Ovary (tissue), 3 donors: ENCODE results near the gene SMG6.

Source experiments
- EP300 ChIP-seq: sonication (generic); formaldehyde crosslinking; IDR thresholded peaks from one replicate; pipeline ENCODE4 v1.6.1; 2017; ENCODE audit warnings: antibody characterized with exemption
- POLR2A ChIP-seq: fragments of 450-650 bp; IDR thresholded peaks from one replicate; pipeline ENCODE4 v1.6.1; 2017; ENCODE audit warnings: antibody characterized with exemption, mild to moderate bottlenecking, moderate library complexity
- TF ChIP-seq, protein P1 (sequence below), 3 donors: fragments of 450-650 bp in 2 of 3; fragments of 200-600 bp in 1 of 3; IDR thresholded peaks; one replicate each; pipeline versions ENCODE4 v1.5.1 to v1.8.0; 2016 to 2022; ENCODE audit warnings: antibody characterized with exemption in 3 of 3, mild to moderate bottlenecking in 1 of 3
- donor health status: DM: no; HTN: no; CAD: no.

GRCh38 chr17:2177235-2177811 is 126.3 kb downstream of the SMG6 start:
- TF ChIP-seq POLR2A (no peak), EP300 (no peak)
- TF ChIP-seq, protein P1, sequence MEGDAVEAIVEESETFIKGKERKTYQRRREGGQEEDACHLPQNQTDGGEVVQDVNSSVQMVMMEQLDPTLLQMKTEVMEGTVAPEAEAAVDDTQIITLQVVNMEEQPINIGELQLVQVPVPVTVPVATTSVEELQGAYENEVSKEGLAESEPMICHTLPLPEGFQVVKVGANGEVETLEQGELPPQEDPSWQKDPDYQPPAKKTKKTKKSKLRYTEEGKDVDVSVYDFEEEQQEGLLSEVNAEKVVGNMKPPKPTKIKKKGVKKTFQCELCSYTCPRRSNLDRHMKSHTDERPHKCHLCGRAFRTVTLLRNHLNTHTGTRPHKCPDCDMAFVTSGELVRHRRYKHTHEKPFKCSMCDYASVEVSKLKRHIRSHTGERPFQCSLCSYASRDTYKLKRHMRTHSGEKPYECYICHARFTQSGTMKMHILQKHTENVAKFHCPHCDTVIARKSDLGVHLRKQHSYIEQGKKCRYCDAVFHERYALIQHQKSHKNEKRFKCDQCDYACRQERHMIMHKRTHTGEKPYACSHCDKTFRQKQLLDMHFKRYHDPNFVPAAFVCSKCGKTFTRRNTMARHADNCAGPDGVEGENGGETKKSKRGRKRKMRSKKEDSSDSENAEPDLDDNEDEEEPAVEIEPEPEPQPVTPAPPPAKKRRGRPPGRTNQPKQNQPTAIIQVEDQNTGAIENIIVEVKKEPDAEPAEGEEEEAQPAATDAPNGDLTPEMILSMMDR (IDR thresholded peaks at IDR 0.05) = no peak
